ENCODE results near the gene KPNB1. TPM values are rescaled to one million over a fixed set of nuclear protein-coding genes. Genes with fewer than 3 reads are reported as not detected.

KPNB1 gene
- total and polyA plus RNA-seq, 2 of the 8 experiments (the other 6 are each of a cell fraction or from before 2014, with no cell fraction given): 171 to 625 TPM

GRCh38 chr17:47712330-47713023 lies 62.8 kb downstream of the KPNB1 start:
- Histone ChIP-seq H2BK20ac (ENCODE audit: low read length) (no peak overlapping the region), H3K4ac (replicated peaks; ENCODE audit: insufficient read length, low read depth, low read length) (no peak overlapping the region), H2BK12ac (ENCODE audit: low read depth, low read length) (no peak overlapping the region), H3K4me1 (replicated peaks in 1 of 4; ENCODE audit: control insufficient read depth in 3 of 4, insufficient read depth in 4 of 4, low read length in 3 of 4) (peaks cover 0 to 17% (median 6%) of the 10 kb centered on the region in 4 experiments; a peak in 6 of 7 replicates), H3K23ac (ENCODE audit: insufficient read length) (no peak overlapping the region), H3K9me3 (ENCODE audit: insufficient read depth in 2 of 2, low read depth in 1 of 2, low read length in 1 of 2) (no peaks in the 10 kb centered on the region), H2BK120ac (replicated peaks; ENCODE audit: low read depth, low read length) (no peak overlapping the region), H3K27ac (ENCODE audit: low read depth, low read length) (no peak overlapping the region), H4K20me1 (replicated peaks in 1 of 2; ENCODE audit: control insufficient read depth in 1 of 2, insufficient read depth in 2 of 2, low read length in 2 of 2) (no peaks in the 10 kb centered on the region), H4K5ac (ENCODE audit: insufficient read length, low read depth, low read length) (no peak overlapping the region), H3K4me3 (ENCODE audit: extremely low read depth in 1 of 4, insufficient read depth in 2 of 4, low read depth in 3 of 4, low read length in 4 of 4) (no peak overlapping the region), H2BK5ac (ENCODE audit: low read depth, low read length) (no peak overlapping the region), H3K36me3 (ENCODE audit: control insufficient read depth in 2 of 4, insufficient read depth in 4 of 4, low read length in 3 of 4) (no peaks in the 10 kb centered on the region), H4K8ac (ENCODE audit: extremely low read depth, insufficient read depth, low read length) (no peak overlapping the region), H2AK5ac (ENCODE audit: low read depth, low read length) (no peak overlapping the region), H2AFZ (ENCODE audit: low read length) (no peak overlapping the region), H2BK15ac (ENCODE audit: low read length) (no peak overlapping the region), H3K4me2 (ENCODE audit: insufficient read depth in 1 of 2, low read depth in 2 of 2, low read length in 2 of 2) (no peak overlapping the region), H3K79me1 (ENCODE audit: low read depth, low read length) (no peaks in the 10 kb centered on the region), H3K27me3 (replicated peaks in 1 of 4; ENCODE audit: control insufficient read depth in 3 of 4, extremely low read depth in 1 of 4, insufficient read depth in 3 of 4, low read length in 3 of 4) (peaks cover 0 to 19% (median 4%) of the 10 kb centered on the region in 4 experiments; a peak in 4 of 7 replicates), H3K56ac (replicated peaks; ENCODE audit: insufficient read length, low read depth, low read length) (no peak overlapping the region), H3K79me2 (ENCODE audit: control insufficient read depth in 1 of 2, insufficient read depth in 2 of 2, low read length in 2 of 2) (no peaks in the 10 kb centered on the region), H3K23me2 (ENCODE audit: low read depth, low read length) (peaks cover 2% of the 10 kb centered on the region; the same call in 1 of the 2 replicates), H3K14ac (ENCODE audit: insufficient read length) (no peak overlapping the region), H3K18ac (ENCODE audit: extremely low read depth, low read length) (no peak overlapping the region), H3K9ac (replicated peaks in 1 of 4; ENCODE audit: extremely low read depth in 1 of 4, low read depth in 3 of 4, low read length in 3 of 4) (no peak overlapping the region), H4K91ac (replicated peaks; ENCODE audit: insufficient read length, low read length) (no peak overlapping the region)
- DNase-seq (ENCODE audit: low read depth in 1 of 2, low spot score in 2 of 2): no peak
- WGBS, 2 experiments (ENCODE audit: extremely low coverage in 1 of 2, insufficient coverage in 1 of 2, insufficient read length in 1 of 2, insufficient replicate concordance in 2 of 2, low coverage in 1 of 2, low lambda C conversion rate in 2 of 2, missing lambda C conversion rate in 1 of 2): 88% methylated on average over 5 of the region's 5 CpGs; no CpG with 5 or more reads in 1 of the 2 experiments
- ChIA-PET CTCF (ENCODE audit: partially characterized antibody) (interaction anchor here (0.6 to 8.3 kb wide), 4 partner anchors 15 to 90 kb away, joined by 3 to 179 read pairs (median 74); partner anchors contain the start of genes TBKBP1 and TBX21), POLR2A (ENCODE audit: partially characterized antibody) (interaction anchor here (1.3 kb wide), 1 partner anchor 24 kb away, joined by 3 read pairs; no protein-coding TSS in a partner anchor)
- no peak for FAIRE-seq
- TF ChIP-seq MAX (IDR thresholded peaks at IDR 0.05) (no peak), NRF1 (IDR thresholded peaks at IDR 0.05; ENCODE audit: low read depth, low read length) (no peak), EZH2 (IDR thresholded peaks at IDR 0.05; ENCODE audit: low read depth, low read length, severe bottlenecking) (no peak), CTBP2 (IDR thresholded peaks at IDR 0.05; ENCODE audit: borderline replicate concordance, insufficient read depth, insufficient read length, low read length) (no peak), RAD21 (IDR thresholded peaks at IDR 0.05 in 1 of 2, conservative IDR thresholded peaks at IDR 0.05 in 1 of 2; ENCODE audit: low read depth in 2 of 2, low read length in 2 of 2) (no peak)
